Activated CD4-positive, alpha-beta T cell treated with anti-CD3 and anti-CD28 coated beads, Interleukin-2, amount 50 U/mL, for 16 hours (primary cell): ENCODE data around the gene TOM1L2.

Experiments
- DNase-seq: peaks from one replicate; pipeline ENCODE4 v3.0.0-alpha.2; 2020

The TOM1L2 gene

GRCh38 chr17:17796787-17797061, 175.5 kb downstream of the TOM1L2 start:
- DNase-seq = no peak

- DNase-seq = no peak
Observed at GRCh38 chr17:17795946-17796786, 176.0 kb downstream of the TOM1L2 start.

DNA sequence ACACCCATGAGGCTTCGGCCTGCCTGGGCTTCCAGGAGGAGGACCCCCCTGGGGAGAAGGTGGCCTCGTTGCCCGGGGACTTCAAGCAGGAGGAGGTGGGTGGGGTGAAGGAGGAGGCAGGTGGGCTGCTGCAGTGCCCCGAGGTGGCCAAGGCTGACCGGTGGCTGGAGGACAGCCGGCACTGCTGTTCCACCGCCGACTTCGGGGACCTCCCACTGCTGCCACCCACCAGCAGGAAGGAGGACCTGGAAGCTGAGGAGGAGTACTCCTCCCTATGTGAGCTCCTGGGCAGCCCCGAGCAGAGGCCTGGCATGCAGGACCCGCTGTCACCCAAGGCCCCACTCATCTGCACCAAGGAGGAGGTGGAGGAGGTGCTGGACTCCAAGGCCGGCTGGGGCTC, 176.9 kb downstream of the TOM1L2 start:
- no peak for DNase-seq

- no peak for DNase-seq
Observed at GRCh38 chr17:17794382-17794781, 177.8 kb downstream of the TOM1L2 start.
